Measurements from ENCODE around the gene C2CD2. TPM values are rescaled to one million over a fixed set of nuclear protein-coding genes. Genes with fewer than 3 reads are reported as not detected.

The C2CD2 gene
- total and polyA plus RNA-seq, 10 of the 15 experiments (the other 5 are each of a cell fraction or from before 2014, with no cell fraction given) = 2.2 to 30.9 (median 9.9) TPM

GRCh38 chr21:41973861-41974751 lies 20.3 kb upstream of the C2CD2 start (continued):
- TF ChIP-seq RUNX3 (IDR thresholded peaks at IDR 0.05; ENCODE audit: low read length) (0 out of 2 replicates have a peak, but pooled peaks have one; percentile 23), NR2C1 (IDR thresholded peaks at IDR 0.05) (peak; percentile 42; the same call in 1 of the 2 replicates), MEF2B (IDR thresholded peaks at IDR 0.05; ENCODE audit: partially characterized antibody, poor library complexity, severe bottlenecking) (peak; percentile 83), ZNF592 (IDR thresholded peaks at IDR 0.05) (no peak), USF1 (IDR thresholded peaks at IDR 0.05; ENCODE audit: borderline replicate concordance, extremely low read length, insufficient read depth, low read depth, low read length) (peak; percentile 9), ELK1 (IDR thresholded peaks at IDR 0.05; ENCODE audit: low read depth, low read length) (no peak), SPI1 (IDR thresholded peaks at IDR 0.05; ENCODE audit: borderline replicate concordance, insufficient read depth, low read depth, low read length) (peak; percentile 66), IKZF2 (IDR thresholded peaks at IDR 0.05) (peak; percentile 23 to 32; a peak in 2 of 4 replicates), POLR2AphosphoS2 (IDR thresholded peaks at IDR 0.05; ENCODE audit: low read depth, low read length) (no peak), CBX5 (IDR thresholded peaks at IDR 0.05; ENCODE audit: low read depth) (no peak), SMAD1 (IDR thresholded peaks at IDR 0.05; ENCODE audit: low read depth, partially characterized antibody) (no peak), EGR1 (IDR thresholded peaks at IDR 0.05; ENCODE audit: borderline replicate concordance in 1 of 2, low read depth in 2 of 2, low read length in 2 of 2) (no peak), BCL3 (IDR thresholded peaks at IDR 0.05; ENCODE audit: borderline replicate concordance, insufficient read depth, low read depth, low read length, poor library complexity, severe bottlenecking) (no peak), KLF5 (IDR thresholded peaks at IDR 0.05; ENCODE audit: partially characterized antibody) (no peak), GATAD2B (conservative IDR thresholded peaks at IDR 0.05; ENCODE audit: low read depth) (no peak), NFXL1 (IDR thresholded peaks at IDR 0.05; ENCODE audit: borderline replicate concordance) (no peak), NR2F1 (conservative IDR thresholded peaks at IDR 0.05) (0 out of 2 replicates have a peak, but pooled peaks have one; percentile 49)
- TF ChIP-seq, protein P1, sequence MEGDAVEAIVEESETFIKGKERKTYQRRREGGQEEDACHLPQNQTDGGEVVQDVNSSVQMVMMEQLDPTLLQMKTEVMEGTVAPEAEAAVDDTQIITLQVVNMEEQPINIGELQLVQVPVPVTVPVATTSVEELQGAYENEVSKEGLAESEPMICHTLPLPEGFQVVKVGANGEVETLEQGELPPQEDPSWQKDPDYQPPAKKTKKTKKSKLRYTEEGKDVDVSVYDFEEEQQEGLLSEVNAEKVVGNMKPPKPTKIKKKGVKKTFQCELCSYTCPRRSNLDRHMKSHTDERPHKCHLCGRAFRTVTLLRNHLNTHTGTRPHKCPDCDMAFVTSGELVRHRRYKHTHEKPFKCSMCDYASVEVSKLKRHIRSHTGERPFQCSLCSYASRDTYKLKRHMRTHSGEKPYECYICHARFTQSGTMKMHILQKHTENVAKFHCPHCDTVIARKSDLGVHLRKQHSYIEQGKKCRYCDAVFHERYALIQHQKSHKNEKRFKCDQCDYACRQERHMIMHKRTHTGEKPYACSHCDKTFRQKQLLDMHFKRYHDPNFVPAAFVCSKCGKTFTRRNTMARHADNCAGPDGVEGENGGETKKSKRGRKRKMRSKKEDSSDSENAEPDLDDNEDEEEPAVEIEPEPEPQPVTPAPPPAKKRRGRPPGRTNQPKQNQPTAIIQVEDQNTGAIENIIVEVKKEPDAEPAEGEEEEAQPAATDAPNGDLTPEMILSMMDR (IDR thresholded peaks at IDR 0.05 in 2 of 3, conservative IDR thresholded peaks at IDR 0.05 in 1 of 3; ENCODE audit: control insufficient read depth in 2 of 3, extremely low read depth in 1 of 3, insufficient read depth in 1 of 3, low read depth in 3 of 3, low read length in 3 of 3) = 0 out of 6 replicates have a peak, but pooled peaks of 1 of the 3 experiments have one; percentile 7

Data from GM12878 (cell line).